Esophagus muscularis mucosa (tissue), 4 donors: ENCODE data around the gene MAD1L1. TPM values are rescaled to one million over a fixed set of nuclear protein-coding genes. Genes with fewer than 3 reads are reported as not detected.

Source experiments
- DNase-seq: peaks from one replicate; pipeline ENCODE4 v3.0.0-alpha.2; 2017; ENCODE audit errors: extremely low spot score
- H3K27ac ChIP-seq, 4 donors: fragments of 200-600 bp; sonication (generic); replicated peaks in 1 of 4; 1 replicate in 3 of 4; 2 replicates in 1 of 4; pipeline ENCODE4 v1.5.1; 2016 to 2019; ENCODE audit warnings: mild to moderate bottlenecking in 1 of 4
- H3K27me3 ChIP-seq, 4 donors: fragments of 200-600 bp; sonication (generic); one replicate each; pipeline versions ENCODE4 v1.5.1 to v1.6.0; 2016 to 2019
- H3K36me3 ChIP-seq, 4 donors: fragments of 200-600 bp; sonication (generic); one replicate each; pipeline ENCODE4 v1.5.1; 2016 to 2019
- H3K4me1 ChIP-seq, 4 donors: fragments of 200-600 bp; sonication (generic); one replicate each; pipeline ENCODE4 v1.5.1; 2016 to 2019
- H3K4me3 ChIP-seq, 4 donors: fragments of 200-600 bp; sonication (generic); 1 replicate in 2 of 4; 2 replicates in 2 of 4; pipeline ENCODE4 v1.5.1; 2016 to 2019; ENCODE audit warnings: mild to moderate bottlenecking in 4 of 4, moderate library complexity in 1 of 4
- H3K9me3 ChIP-seq, 4 donors: fragments of 200-600 bp; sonication (generic); 1 replicate in 3 of 4; 2 replicates in 1 of 4; pipeline ENCODE4 v1.5.1; 2016 to 2019
- EP300 ChIP-seq: sonication (generic); formaldehyde crosslinking; IDR thresholded peaks from one replicate; pipeline ENCODE4 v1.6.1; 2017; ENCODE audit warnings: antibody characterized with exemption
- POLR2A ChIP-seq: fragments of 450-650 bp; IDR thresholded peaks from one replicate; pipeline ENCODE4 v1.6.1; 2017; ENCODE audit warnings: antibody characterized with exemption, moderate library complexity, mild to moderate bottlenecking, low read depth
- POLR2AphosphoS5 ChIP-seq, 2 donors: sonication (generic); formaldehyde crosslinking; IDR thresholded peaks; one replicate each; pipeline ENCODE4 v1.6.1; 2017; ENCODE audit warnings: antibody characterized with exemption in 2 of 2
- WGBS: methylation state at CpG from one replicate; pipeline ENCODE4 v1.1.5; 2018; 5-methylcytosine and 5-hydroxymethylcytosine counted together
- intact Hi-C: fragments of 100-400 bp; cut with DNase I; formaldehyde crosslinking; loops from one replicate; pipeline ENCODE4 v1.15.1; 2023
- total RNA-seq, 4 donors: library from RNA; depleted of rRNA; stranded (reverse); fragments of >200 nt; gene quantifications; one replicate each; pipeline versions ENCODE4 v1.1.0 to v1.2.1, GENCODE V29; 2016
- TF ChIP-seq, protein P1 (sequence below), 3 experiments: fragments of 200-600 bp in 2 of 3; fragments of 450-650 bp in 1 of 3; sonication (generic) in 2 of 3; IDR thresholded peaks; one replicate each; pipeline ENCODE4 v1.5.1; 2017 to 2019; ENCODE audit warnings: antibody characterized with exemption in 3 of 3, mild to moderate bottlenecking in 2 of 3, moderate library complexity in 1 of 3

MAD1L1 gene
- total RNA-seq, 4 donors from 2014 or later: 22.2 to 33.1 (median 29.5) TPM

DNA sequence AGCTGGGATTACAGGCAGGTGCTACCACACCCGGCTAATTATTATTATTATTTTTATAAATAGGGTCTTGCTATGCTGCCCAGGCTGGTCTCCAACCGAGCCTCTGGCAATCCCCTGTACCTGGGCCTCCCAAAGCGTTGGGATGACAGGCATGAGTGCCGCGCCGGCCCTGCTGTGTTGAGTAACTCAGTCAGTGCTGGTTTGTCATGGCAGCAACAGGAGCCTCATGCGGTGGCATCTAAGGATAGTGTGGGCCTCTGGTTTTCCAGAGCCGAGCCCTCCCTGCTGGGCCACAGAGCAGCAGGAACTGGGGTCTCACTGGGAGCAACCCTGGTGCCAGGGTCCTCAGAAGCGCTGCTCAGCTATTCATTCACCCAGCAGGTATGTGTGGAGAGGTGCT is 318.0 kb downstream of the MAD1L1 start:
- intact Hi-C loops: no loop called here
- no peak for DNase-seq
- WGBS: 93% methylated on average over 9 of the region's 9 CpGs
- no peaks in the 10 kb centered on the region for H3K27me3 ChIP-seq
- TF ChIP-seq POLR2A: no peak
- TF ChIP-seq POLR2AphosphoS5 (IDR thresholded peaks at IDR 0.05): no peak
- TF ChIP-seq, protein P1, sequence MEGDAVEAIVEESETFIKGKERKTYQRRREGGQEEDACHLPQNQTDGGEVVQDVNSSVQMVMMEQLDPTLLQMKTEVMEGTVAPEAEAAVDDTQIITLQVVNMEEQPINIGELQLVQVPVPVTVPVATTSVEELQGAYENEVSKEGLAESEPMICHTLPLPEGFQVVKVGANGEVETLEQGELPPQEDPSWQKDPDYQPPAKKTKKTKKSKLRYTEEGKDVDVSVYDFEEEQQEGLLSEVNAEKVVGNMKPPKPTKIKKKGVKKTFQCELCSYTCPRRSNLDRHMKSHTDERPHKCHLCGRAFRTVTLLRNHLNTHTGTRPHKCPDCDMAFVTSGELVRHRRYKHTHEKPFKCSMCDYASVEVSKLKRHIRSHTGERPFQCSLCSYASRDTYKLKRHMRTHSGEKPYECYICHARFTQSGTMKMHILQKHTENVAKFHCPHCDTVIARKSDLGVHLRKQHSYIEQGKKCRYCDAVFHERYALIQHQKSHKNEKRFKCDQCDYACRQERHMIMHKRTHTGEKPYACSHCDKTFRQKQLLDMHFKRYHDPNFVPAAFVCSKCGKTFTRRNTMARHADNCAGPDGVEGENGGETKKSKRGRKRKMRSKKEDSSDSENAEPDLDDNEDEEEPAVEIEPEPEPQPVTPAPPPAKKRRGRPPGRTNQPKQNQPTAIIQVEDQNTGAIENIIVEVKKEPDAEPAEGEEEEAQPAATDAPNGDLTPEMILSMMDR (IDR thresholded peaks at IDR 0.05): no peak
- TF ChIP-seq EP300: no peak
- H3K9me3 ChIP-seq: no peaks in the 10 kb centered on the region
- H3K4me1 ChIP-seq: peaks cover 17 to 32% (median 24%) of the 10 kb centered on the region in 4 donors
- no peak overlapping the region for H3K4me3 ChIP-seq
- no peak overlapping the region for H3K27ac ChIP-seq
- H3K36me3 ChIP-seq: no peaks in the 10 kb centered on the region

DNA sequence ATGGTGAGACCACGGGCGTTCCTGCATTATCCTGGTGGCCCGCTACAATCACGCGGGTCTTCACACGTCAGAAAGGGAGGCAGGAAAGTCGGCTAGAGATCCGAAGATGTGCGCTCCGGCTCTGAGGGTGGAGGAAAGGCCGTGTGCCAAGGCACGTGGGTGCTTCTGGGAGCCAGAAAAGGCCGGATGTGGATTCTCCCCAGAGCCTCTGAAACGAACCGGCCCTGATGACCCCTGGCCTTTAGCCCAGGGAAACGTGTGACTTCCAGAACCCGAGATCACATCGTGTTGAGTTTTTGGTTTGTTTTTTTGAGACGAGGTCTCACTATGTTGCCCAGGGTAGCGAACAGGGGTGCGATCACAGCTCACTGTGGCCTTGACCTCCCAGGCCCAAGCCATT is 318.4 kb downstream of the MAD1L1 start:
- TF ChIP-seq, protein P1 (IDR thresholded peaks at IDR 0.05): no peak
- TF ChIP-seq POLR2A (no peak), EP300 (no peak), POLR2AphosphoS5 (IDR thresholded peaks at IDR 0.05) (no peak)
- H3K4me1 ChIP-seq: peaks cover 16 to 32% (median 24%) of the 10 kb centered on the region in 4 donors
- no peaks in the 10 kb centered on the region for H3K36me3 ChIP-seq
- H3K9me3 ChIP-seq: no peaks in the 10 kb centered on the region
- H3K27me3 ChIP-seq: no peaks in the 10 kb centered on the region
- H3K27ac ChIP-seq: no peak overlapping the region
- 67% methylated on average over 21 of the region's 21 CpGs for WGBS
- intact Hi-C loops: no loop called here
- DNase-seq: no peak
- no peak overlapping the region for H3K4me3 ChIP-seq

DNA sequence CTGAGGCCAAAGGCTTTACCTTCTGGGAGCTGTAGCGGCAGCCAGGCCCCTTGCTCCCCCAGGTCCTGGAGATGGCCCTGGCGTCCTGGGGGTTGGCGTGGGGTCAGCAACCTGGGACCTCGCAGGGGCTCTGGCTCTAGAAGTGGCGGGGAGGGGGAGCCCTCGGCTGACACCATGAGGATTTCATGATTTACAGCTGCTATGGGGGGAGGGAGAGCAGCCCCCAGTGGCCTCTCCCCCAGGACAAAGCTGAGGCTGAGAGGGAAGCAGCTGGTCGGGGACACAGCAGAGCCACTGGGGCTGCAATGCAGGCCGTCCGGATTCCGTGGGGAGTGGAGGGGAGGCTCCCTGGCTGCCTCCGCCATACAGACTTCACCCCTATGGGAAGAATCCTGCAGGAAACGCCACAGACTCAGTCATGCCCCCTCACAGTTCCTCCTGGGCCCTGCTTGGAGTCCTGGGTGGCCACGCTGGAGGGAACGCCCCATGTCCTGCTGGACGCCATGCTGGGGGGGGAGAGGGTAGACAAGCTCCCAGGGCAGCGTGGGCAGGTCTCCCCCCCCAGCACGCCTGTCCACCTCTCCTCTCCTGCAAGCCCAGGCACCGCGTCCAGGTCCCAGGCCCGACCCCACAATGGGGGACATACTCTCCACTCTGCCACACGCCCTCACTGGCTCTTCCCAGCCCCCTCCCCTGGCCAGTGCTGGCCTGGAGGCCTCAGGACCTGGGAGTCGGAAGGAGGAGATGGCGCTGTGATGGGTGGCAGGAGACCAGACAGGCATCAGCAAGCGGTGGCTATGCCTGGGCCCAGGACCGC is 319.1 kb downstream of the MAD1L1 start:
- Histone ChIP-seq H3K27ac (no peak overlapping the region), H3K36me3 (peaks cover 0 to 4% (median 0%) of the 10 kb centered on the region in 4 donors), H3K4me3 (no peak overlapping the region), H3K9me3 (no peaks in the 10 kb centered on the region), H3K27me3 (no peaks in the 10 kb centered on the region), H3K4me1 (peaks cover 16 to 32% (median 24%) of the 10 kb centered on the region in 4 donors)
- intact Hi-C loops: no loop called here
- no peak for TF ChIP-seq POLR2AphosphoS5 (IDR thresholded peaks at IDR 0.05)
- TF ChIP-seq POLR2A: no peak
- 86% methylated on average over 23 of the region's 25 CpGs for WGBS
- DNase-seq: no peak

DNA sequence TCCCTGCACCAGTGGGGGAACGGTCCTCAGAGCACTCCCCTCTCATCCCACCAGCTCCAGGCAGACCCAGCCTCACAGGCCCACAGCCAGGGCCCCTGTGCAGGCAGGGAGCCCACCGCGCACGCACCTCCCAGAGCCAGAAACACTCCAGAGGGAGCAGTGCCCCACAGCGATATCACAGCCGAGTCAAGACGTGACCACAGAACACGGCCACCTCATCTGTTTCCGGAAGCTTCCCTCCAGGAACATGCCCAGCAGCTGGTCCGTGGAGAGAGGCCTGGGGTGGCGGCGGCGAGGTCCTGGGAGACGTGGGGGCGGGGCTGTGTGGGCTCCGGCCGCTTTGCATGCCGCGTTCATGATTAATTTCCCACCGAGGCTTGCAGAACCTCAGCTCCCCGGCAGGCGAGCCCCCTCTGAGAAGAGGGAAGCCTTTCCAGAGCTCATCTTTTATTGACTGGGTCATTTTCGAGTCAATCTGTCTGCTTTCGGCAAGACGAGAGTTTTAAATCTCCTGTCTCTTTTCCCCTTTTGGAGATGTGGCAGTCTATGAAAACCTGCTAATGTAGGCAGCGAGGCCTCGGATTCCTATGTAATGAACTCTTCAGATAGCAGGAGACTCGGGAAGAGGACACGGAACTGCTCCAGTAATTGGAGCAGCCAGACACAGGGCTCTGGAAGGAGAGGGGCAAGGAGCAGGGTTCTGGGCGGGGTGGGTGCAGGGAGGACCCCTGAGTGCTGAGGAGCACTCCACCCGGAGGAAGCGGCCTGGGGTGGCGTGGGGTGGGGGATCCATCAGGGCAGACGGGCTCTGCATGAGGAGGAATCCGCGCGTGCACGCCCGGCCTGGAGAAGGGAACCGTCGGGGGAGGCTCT is 319.9 kb downstream of the MAD1L1 start:
- no peaks in the 10 kb centered on the region for H3K9me3 ChIP-seq
- H3K4me1 ChIP-seq: peaks cover 14 to 31% (median 24%) of the 10 kb centered on the region in 4 donors
- H3K27me3 ChIP-seq: no peaks in the 10 kb centered on the region
- no peak for TF ChIP-seq POLR2AphosphoS5 (IDR thresholded peaks at IDR 0.05)
- TF ChIP-seq, protein P1 (IDR thresholded peaks at IDR 0.05): peak in 1 of 3 experiments; percentile 15
- no peak for TF ChIP-seq POLR2A
- no peak for TF ChIP-seq EP300
- no peak overlapping the region for H3K27ac ChIP-seq
- no peak for DNase-seq
- H3K4me3 ChIP-seq: no peak overlapping the region
- peaks cover 0 to 8% (median 0%) of the 10 kb centered on the region in 4 donors for H3K36me3 ChIP-seq
- intact Hi-C loops: no loop called here
- WGBS: 59% methylated on average over 17 of the region's 41 CpGs

DNA sequence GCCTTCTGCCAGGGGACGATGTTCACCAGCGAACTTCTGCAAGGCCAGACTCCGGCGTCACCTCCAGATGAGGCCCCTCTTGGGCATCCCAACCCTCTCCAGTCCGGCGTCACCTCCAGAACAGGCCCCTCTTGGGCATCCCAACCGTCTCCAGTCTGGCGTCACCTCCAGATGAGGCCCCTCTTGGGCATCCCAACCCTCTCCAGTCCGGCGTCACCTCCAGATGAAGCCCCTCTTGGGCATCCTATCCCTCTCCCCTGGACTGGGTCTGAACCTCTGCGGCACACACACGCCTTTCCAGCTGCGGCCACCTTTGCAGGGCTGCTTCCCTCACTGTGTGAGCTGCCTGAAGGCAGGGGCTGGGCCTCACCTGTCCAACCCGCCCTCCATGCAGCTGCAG is 321.2 kb downstream of the MAD1L1 start:
- intact Hi-C loops: no loop called here
- H3K27ac ChIP-seq: no peak overlapping the region
- WGBS: 93% methylated on average over 14 of the region's 14 CpGs
- H3K9me3 ChIP-seq: no peaks in the 10 kb centered on the region
- peaks cover 7 to 28% (median 22%) of the 10 kb centered on the region in 4 donors for H3K4me1 ChIP-seq
- DNase-seq: no peak
- peaks cover 0 to 13% (median 0%) of the 10 kb centered on the region in 4 donors for H3K36me3 ChIP-seq
- no peak overlapping the region for H3K4me3 ChIP-seq
- no peaks in the 10 kb centered on the region for H3K27me3 ChIP-seq
- no peak for TF ChIP-seq POLR2A
